ENCODE measurements around the gene LRRC3B.

Gene LRRC3B

GRCh38 chr3:26636096-26636727 lies 13.6 kb downstream of the LRRC3B start:
- TF ChIP-seq POLR2AphosphoS5 (IDR thresholded peaks at IDR 0.05; ENCODE audit: low read depth, low read length) (no peak), TAF1 (IDR thresholded peaks at IDR 0.05; ENCODE audit: borderline replicate concordance, low read depth, low read length) (no peak), POLR2A (IDR thresholded peaks at IDR 0.05; ENCODE audit: low read depth, low read length) (no peak)
- FAIRE-seq (no peak), DNase-seq (ENCODE audit: insufficient read length) (no peak)

DNA sequence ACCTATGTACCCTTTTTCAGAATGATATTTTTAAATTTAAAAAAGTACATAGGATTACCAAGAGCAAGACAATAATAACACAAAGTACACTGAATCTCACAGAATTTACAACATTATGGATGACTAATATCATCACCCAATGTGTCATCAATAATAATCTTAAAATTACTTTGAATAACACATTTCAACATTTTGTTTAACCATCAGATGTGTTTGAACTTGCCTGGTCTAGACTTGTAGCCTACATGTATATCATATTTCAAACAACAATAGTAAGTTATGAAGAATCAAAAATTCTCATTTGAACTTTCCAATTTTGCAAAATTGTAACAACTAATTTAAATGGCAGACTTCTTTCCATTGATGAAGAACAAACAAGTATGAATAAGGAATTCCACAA lies 15.1 kb downstream of the LRRC3B start:
- FAIRE-seq (no peak), DNase-seq (ENCODE audit: insufficient read length) (no peak)
- TF ChIP-seq POLR2A (IDR thresholded peaks at IDR 0.05; ENCODE audit: low read depth, low read length) (no peak), POLR2AphosphoS5 (IDR thresholded peaks at IDR 0.05; ENCODE audit: low read depth, low read length) (no peak), TAF1 (IDR thresholded peaks at IDR 0.05; ENCODE audit: borderline replicate concordance, low read depth, low read length) (no peak)

DNA sequence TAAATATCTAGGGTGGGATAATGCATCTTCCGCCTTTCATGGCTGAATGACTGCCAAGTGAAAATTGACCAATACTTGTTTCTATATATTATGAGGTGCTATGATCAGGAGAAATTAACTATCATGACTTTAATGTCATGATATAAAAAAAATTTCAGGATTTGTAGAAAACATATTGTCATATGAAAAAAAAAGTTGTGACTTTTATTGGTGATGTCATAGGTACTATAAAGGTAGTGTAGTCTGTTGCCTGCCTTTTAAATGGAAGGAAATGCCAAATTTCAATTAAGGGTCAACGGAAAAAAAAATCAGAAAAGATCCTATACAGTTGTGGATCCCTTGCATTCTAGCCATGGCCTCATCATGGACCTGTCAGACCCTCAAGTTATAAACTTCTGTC lies 15.5 kb downstream of the LRRC3B start:
- DNase-seq (ENCODE audit: insufficient read length) (no peak), FAIRE-seq (no peak)
- TF ChIP-seq POLR2AphosphoS5 (IDR thresholded peaks at IDR 0.05; ENCODE audit: low read depth, low read length), result no peak
- no peak for TF ChIP-seq TAF1 (IDR thresholded peaks at IDR 0.05; ENCODE audit: borderline replicate concordance, low read depth, low read length)
- no peak for TF ChIP-seq POLR2A (IDR thresholded peaks at IDR 0.05; ENCODE audit: low read depth, low read length)

GRCh38 chr3:26639339-26639738 lies 16.8 kb downstream of the LRRC3B start:
- TF ChIP-seq POLR2AphosphoS5 (IDR thresholded peaks at IDR 0.05; ENCODE audit: low read depth, low read length) (no peak), TAF1 (IDR thresholded peaks at IDR 0.05; ENCODE audit: borderline replicate concordance, low read depth, low read length) (no peak), POLR2A (IDR thresholded peaks at IDR 0.05; ENCODE audit: low read depth, low read length) (no peak)
- DNase-seq (ENCODE audit: insufficient read length), result no peak
- FAIRE-seq, result no peak

DNA sequence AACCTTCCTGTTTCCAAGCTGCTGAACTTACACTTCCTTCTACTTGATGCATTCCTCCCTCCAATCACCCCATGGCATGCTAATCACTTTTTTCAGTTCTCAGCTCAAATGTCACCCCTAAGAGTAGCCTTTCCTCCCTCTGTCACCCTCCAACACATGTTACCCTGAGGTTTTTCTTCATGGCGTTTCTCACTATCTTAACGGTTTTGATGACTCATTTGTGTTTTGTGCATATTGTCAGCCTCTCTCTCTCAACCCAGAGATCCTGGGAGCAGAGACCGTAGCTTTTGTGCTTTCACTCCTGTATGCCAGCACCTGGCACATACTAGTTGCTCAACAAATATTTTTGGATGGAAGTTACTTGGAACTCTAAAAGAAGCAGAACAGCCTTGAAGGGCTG lies 24.5 kb downstream of the LRRC3B start:
- no peak for DNase-seq (ENCODE audit: insufficient read length)
- FAIRE-seq, result no peak
- no peak for TF ChIP-seq TAF1 (IDR thresholded peaks at IDR 0.05; ENCODE audit: borderline replicate concordance, low read depth, low read length)
- no peak for TF ChIP-seq POLR2A (IDR thresholded peaks at IDR 0.05; ENCODE audit: low read depth, low read length)
- no peak for TF ChIP-seq POLR2AphosphoS5 (IDR thresholded peaks at IDR 0.05; ENCODE audit: low read depth, low read length)

- no peak for FAIRE-seq
- no peak for TF ChIP-seq TAF1 (IDR thresholded peaks at IDR 0.05; ENCODE audit: borderline replicate concordance, low read depth, low read length)
- no peak for TF ChIP-seq POLR2A (IDR thresholded peaks at IDR 0.05; ENCODE audit: low read depth, low read length)
- no peak for TF ChIP-seq POLR2AphosphoS5 (IDR thresholded peaks at IDR 0.05; ENCODE audit: low read depth, low read length)
- no peak for DNase-seq (ENCODE audit: insufficient read length)
Measured at GRCh38 chr3:26648461-26648860, 25.9 kb downstream of the LRRC3B start.

- FAIRE-seq, result no peak
- no peak for TF ChIP-seq POLR2AphosphoS5 (IDR thresholded peaks at IDR 0.05; ENCODE audit: low read depth, low read length)
- TF ChIP-seq TAF1 (IDR thresholded peaks at IDR 0.05; ENCODE audit: borderline replicate concordance, low read depth, low read length), result no peak
- TF ChIP-seq POLR2A (IDR thresholded peaks at IDR 0.05; ENCODE audit: low read depth, low read length), result no peak
- DNase-seq (ENCODE audit: insufficient read length), result no peak
Measured at GRCh38 chr3:26652164-26652563, 29.6 kb downstream of the LRRC3B start.

GRCh38 chr3:26653811-26654425 lies 31.3 kb downstream of the LRRC3B start:
- TF ChIP-seq TAF1 (IDR thresholded peaks at IDR 0.05; ENCODE audit: borderline replicate concordance, low read depth, low read length) (no peak), POLR2AphosphoS5 (IDR thresholded peaks at IDR 0.05; ENCODE audit: low read depth, low read length) (no peak), POLR2A (IDR thresholded peaks at IDR 0.05; ENCODE audit: low read depth, low read length) (no peak)
- FAIRE-seq, result no peak

GRCh38 chr3:26655231-26655630 lies 32.7 kb downstream of the LRRC3B start:
- DNase-seq (ENCODE audit: insufficient read length) (no peak), FAIRE-seq (no peak)
- no peak for TF ChIP-seq POLR2A (IDR thresholded peaks at IDR 0.05; ENCODE audit: low read depth, low read length)
- no peak for TF ChIP-seq TAF1 (IDR thresholded peaks at IDR 0.05; ENCODE audit: borderline replicate concordance, low read depth, low read length)
- no peak for TF ChIP-seq POLR2AphosphoS5 (IDR thresholded peaks at IDR 0.05; ENCODE audit: low read depth, low read length)

More at GRCh38 chr3:26653811-26654425, 31.3 kb downstream of the LRRC3B start:
- DNase-seq (ENCODE audit: insufficient read length), result no peak

GRCh38 chr3:26657348-26657976 lies 34.9 kb downstream of the LRRC3B start:
- DNase-seq (ENCODE audit: insufficient read length) (no peak), FAIRE-seq (no peak)
- TF ChIP-seq TAF1 (IDR thresholded peaks at IDR 0.05; ENCODE audit: borderline replicate concordance, low read depth, low read length) (no peak), POLR2A (IDR thresholded peaks at IDR 0.05; ENCODE audit: low read depth, low read length) (no peak), POLR2AphosphoS5 (IDR thresholded peaks at IDR 0.05; ENCODE audit: low read depth, low read length) (no peak)

DNA sequence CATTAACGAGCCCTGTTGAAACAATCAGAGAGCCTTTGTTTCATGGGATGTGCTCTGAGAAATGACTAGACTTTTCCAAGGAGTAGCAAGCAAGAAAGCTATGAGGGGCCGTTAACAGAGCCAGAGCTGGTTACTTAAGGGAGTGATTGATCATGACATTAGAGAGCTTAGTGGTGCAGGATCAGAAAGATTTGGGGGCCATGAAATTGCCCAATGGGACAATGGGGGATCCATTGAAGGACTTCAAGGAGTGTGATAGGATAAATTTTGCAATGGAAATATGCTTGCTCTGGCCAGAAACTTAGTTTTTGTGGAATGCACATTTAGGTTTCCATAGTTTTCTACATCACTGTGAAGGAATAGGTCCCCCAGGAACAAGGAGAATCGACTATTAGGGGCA lies 45.6 kb downstream of the LRRC3B start:
- FAIRE-seq (no peak), DNase-seq (ENCODE audit: insufficient read length) (no peak)
- TF ChIP-seq TAF1 (IDR thresholded peaks at IDR 0.05; ENCODE audit: borderline replicate concordance, low read depth, low read length) (no peak), POLR2AphosphoS5 (IDR thresholded peaks at IDR 0.05; ENCODE audit: low read depth, low read length) (no peak), POLR2A (IDR thresholded peaks at IDR 0.05; ENCODE audit: low read depth, low read length) (no peak)

- FAIRE-seq (no peak), DNase-seq (ENCODE audit: insufficient read length) (no peak)
- TF ChIP-seq POLR2AphosphoS5 (IDR thresholded peaks at IDR 0.05; ENCODE audit: low read depth, low read length), result no peak
- no peak for TF ChIP-seq POLR2A (IDR thresholded peaks at IDR 0.05; ENCODE audit: low read depth, low read length)
- no peak for TF ChIP-seq TAF1 (IDR thresholded peaks at IDR 0.05; ENCODE audit: borderline replicate concordance, low read depth, low read length)
Measured at GRCh38 chr3:26668696-26669095, 46.1 kb downstream of the LRRC3B start.
